Measurements from ENCODE around the gene ZBTB16.

Gene ZBTB16

DNA sequence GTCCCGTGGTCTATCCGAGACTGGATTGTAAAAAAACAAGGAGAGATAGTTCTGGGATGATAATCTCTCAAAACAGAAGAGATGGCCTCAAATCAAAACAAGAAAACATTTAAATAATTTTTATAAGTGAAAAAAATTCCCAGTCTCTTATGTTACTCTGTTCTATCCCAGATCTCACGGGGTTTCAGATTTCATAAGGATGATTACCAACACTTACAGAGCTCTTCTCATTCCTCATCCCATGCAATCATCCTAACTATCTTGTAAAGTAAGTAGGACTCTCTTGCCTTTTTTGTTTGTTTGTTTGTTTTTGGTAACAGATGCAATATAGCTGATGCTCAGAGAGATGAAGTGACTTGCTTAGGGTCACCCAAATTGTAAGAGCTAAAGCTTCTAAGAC, 20.0 kb upstream of the ZBTB16 start:
- H3K27me3 ChIP-seq (ENCODE audit: insufficient read depth, poor library complexity, severe bottlenecking) = no peaks in the 10 kb centered on the region
- H3K36me3 ChIP-seq (ENCODE audit: low read depth) = no peaks in the 10 kb centered on the region
- H3K27ac ChIP-seq (ENCODE audit: poor library complexity, severe bottlenecking) = no peak overlapping the region
- H3K4me3 ChIP-seq (ENCODE audit: severe bottlenecking) = no peak overlapping the region
- H3K9me3 ChIP-seq (ENCODE audit: severe bottlenecking) = no peaks in the 10 kb centered on the region
- DNase-seq (ENCODE audit: low spot score) (no peak), ATAC-seq (ENCODE audit: low read depth) (no peak)
- TF ChIP-seq CTCF (IDR thresholded peaks at IDR 0.05; ENCODE audit: poor library complexity, severe bottlenecking) = no peak
- H3K4me1 ChIP-seq (ENCODE audit: insufficient read depth, poor library complexity, severe bottlenecking) = peaks cover 9% of the 10 kb centered on the region

GRCh38 chr11:114040706-114041211, 18.8 kb upstream of the ZBTB16 start:
- H3K36me3 ChIP-seq (ENCODE audit: low read depth) = no peaks in the 10 kb centered on the region
- no peaks in the 10 kb centered on the region for H3K27me3 ChIP-seq (ENCODE audit: insufficient read depth, poor library complexity, severe bottlenecking)
- DNase-seq (ENCODE audit: low spot score) = no peak
- H3K27ac ChIP-seq (ENCODE audit: poor library complexity, severe bottlenecking) = no peak overlapping the region
- no peak for TF ChIP-seq CTCF (IDR thresholded peaks at IDR 0.05; ENCODE audit: poor library complexity, severe bottlenecking)
- no peak overlapping the region for H3K4me3 ChIP-seq (ENCODE audit: severe bottlenecking)
- peaks cover 9% of the 10 kb centered on the region for H3K4me1 ChIP-seq (ENCODE audit: insufficient read depth, poor library complexity, severe bottlenecking)
- H3K9me3 ChIP-seq (ENCODE audit: severe bottlenecking) = no peaks in the 10 kb centered on the region
- peak; percentile 83 for ATAC-seq (ENCODE audit: low read depth)

GRCh38 chr11:114042234-114042633, 17.3 kb upstream of the ZBTB16 start:
- Histone ChIP-seq H3K27ac (ENCODE audit: poor library complexity, severe bottlenecking) (no peak overlapping the region), H3K9me3 (ENCODE audit: severe bottlenecking) (no peaks in the 10 kb centered on the region), H3K4me3 (ENCODE audit: severe bottlenecking) (no peak overlapping the region), H3K36me3 (ENCODE audit: low read depth) (no peaks in the 10 kb centered on the region), H3K27me3 (ENCODE audit: insufficient read depth, poor library complexity, severe bottlenecking) (no peaks in the 10 kb centered on the region), H3K4me1 (ENCODE audit: insufficient read depth, poor library complexity, severe bottlenecking) (peaks cover 6% of the 10 kb centered on the region)
- no peak for ATAC-seq (ENCODE audit: low read depth)
- DNase-seq (ENCODE audit: low spot score) = no peak
- no peak for TF ChIP-seq CTCF (IDR thresholded peaks at IDR 0.05; ENCODE audit: poor library complexity, severe bottlenecking)

GRCh38 chr11:114044042-114044871, 15.3 kb upstream of the ZBTB16 start:
- H3K27me3 ChIP-seq (ENCODE audit: insufficient read depth, poor library complexity, severe bottlenecking) = no peaks in the 10 kb centered on the region
- no peak overlapping the region for H3K27ac ChIP-seq (ENCODE audit: poor library complexity, severe bottlenecking)
- no peak overlapping the region for H3K4me3 ChIP-seq (ENCODE audit: severe bottlenecking)
- no peaks in the 10 kb centered on the region for H3K9me3 ChIP-seq (ENCODE audit: severe bottlenecking)
- TF ChIP-seq CTCF (IDR thresholded peaks at IDR 0.05; ENCODE audit: poor library complexity, severe bottlenecking) = no peak
- peaks cover 6% of the 10 kb centered on the region for H3K4me1 ChIP-seq (ENCODE audit: insufficient read depth, poor library complexity, severe bottlenecking)
- ATAC-seq (ENCODE audit: low read depth) = no peak
- no peaks in the 10 kb centered on the region for H3K36me3 ChIP-seq (ENCODE audit: low read depth)
- no peak for DNase-seq (ENCODE audit: low spot score)

GRCh38 chr11:114047327-114047726, 12.2 kb upstream of the ZBTB16 start:
- no peak for TF ChIP-seq CTCF (IDR thresholded peaks at IDR 0.05; ENCODE audit: poor library complexity, severe bottlenecking)
- H3K9me3 ChIP-seq (ENCODE audit: severe bottlenecking) = no peaks in the 10 kb centered on the region
- H3K27me3 ChIP-seq (ENCODE audit: insufficient read depth, poor library complexity, severe bottlenecking) = no peaks in the 10 kb centered on the region
- no peak overlapping the region for H3K4me3 ChIP-seq (ENCODE audit: severe bottlenecking)
- DNase-seq (ENCODE audit: low spot score) = no peak
- H3K27ac ChIP-seq (ENCODE audit: poor library complexity, severe bottlenecking) = no peak overlapping the region
- H3K36me3 ChIP-seq (ENCODE audit: low read depth) = no peaks in the 10 kb centered on the region
- ATAC-seq (ENCODE audit: low read depth) = no peak
- H3K4me1 ChIP-seq (ENCODE audit: insufficient read depth, poor library complexity, severe bottlenecking) = no peaks in the 10 kb centered on the region
